ENCODE data around the gene LRRC3B. TPM values are rescaled to one million over a fixed set of nuclear protein-coding genes. Genes with fewer than 3 reads are reported as not detected.

Gene LRRC3B
- total and polyA plus RNA-seq, 8 donors = 0.20 to 2.9 (median 1.2) TPM; not detected in 3

GRCh38 chr3:26631390-26631738 is 8.8 kb downstream of the LRRC3B start:
- H3K36me3 ChIP-seq = no peaks in the 10 kb centered on the region
- intact Hi-C loops (cut with DNase I; ENCODE audit: low total_unique reads) = no loop called here
- H3K9me3 ChIP-seq = no peaks in the 10 kb centered on the region
- no peaks in the 10 kb centered on the region for H3K4me1 ChIP-seq
- no peak overlapping the region for H3K27ac ChIP-seq
- TF ChIP-seq POLR2AphosphoS5 (IDR thresholded peaks at IDR 0.05) (no peak), EP300 (IDR thresholded peaks at IDR 0.05) (no peak), POLR2A (IDR thresholded peaks at IDR 0.05) (no peak), CTCF (IDR thresholded peaks at IDR 0.05) (no peak)
- H3K4me3 ChIP-seq = no peak overlapping the region
- H3K27me3 ChIP-seq = no peaks in the 10 kb centered on the region
- no peak for DNase-seq
- WGBS, 5 donors = 31 to 55% (median 43%) methylated on average over 1 of the region's 1 CpG

- TF ChIP-seq POLR2A (IDR thresholded peaks at IDR 0.05) = no peak
- Histone ChIP-seq H3K4me1 (no peaks in the 10 kb centered on the region), H3K27me3 (no peaks in the 10 kb centered on the region), H3K4me3 (no peak overlapping the region), H3K27ac (no peak overlapping the region), H3K36me3 (no peaks in the 10 kb centered on the region), H3K9me3 (no peaks in the 10 kb centered on the region)
- WGBS, 5 donors = 50 to 77% (median 62%) methylated on average over 5 of the region's 5 CpGs
- intact Hi-C loops (cut with DNase I; ENCODE audit: low total_unique reads) = no loop called here
- DNase-seq = no peak
Measured at GRCh38 chr3:26634601-26635000, 12.0 kb downstream of the LRRC3B start.

- no peaks in the 10 kb centered on the region for H3K9me3 ChIP-seq
- H3K27me3 ChIP-seq = no peaks in the 10 kb centered on the region
- intact Hi-C loops (cut with DNase I; ENCODE audit: low total_unique reads) = no loop called here
- WGBS, 5 donors = 84 to 97% (median 92%) methylated on average over 1 of the region's 1 CpG
- no peak for TF ChIP-seq POLR2AphosphoS5 (IDR thresholded peaks at IDR 0.05)
- TF ChIP-seq CTCF (IDR thresholded peaks at IDR 0.05) = no peak
- TF ChIP-seq POLR2A (IDR thresholded peaks at IDR 0.05) = no peak
- no peak for TF ChIP-seq EP300 (IDR thresholded peaks at IDR 0.05)
- H3K27ac ChIP-seq = no peak overlapping the region
- H3K4me3 ChIP-seq = no peak overlapping the region
- no peaks in the 10 kb centered on the region for H3K4me1 ChIP-seq
- DNase-seq = no peak
- H3K36me3 ChIP-seq = no peaks in the 10 kb centered on the region
Measured at GRCh38 chr3:26636096-26636727, 13.6 kb downstream of the LRRC3B start.

GRCh38 chr3:26637698-26638097 is 15.1 kb downstream of the LRRC3B start:
- Histone ChIP-seq H3K4me3 (no peak overlapping the region), H3K4me1 (no peaks in the 10 kb centered on the region), H3K27me3 (no peaks in the 10 kb centered on the region), H3K36me3 (no peaks in the 10 kb centered on the region), H3K27ac (no peak overlapping the region), H3K9me3 (no peaks in the 10 kb centered on the region)
- TF ChIP-seq CTCF (IDR thresholded peaks at IDR 0.05) = no peak
- no peak for TF ChIP-seq EP300 (IDR thresholded peaks at IDR 0.05)
- no peak for TF ChIP-seq POLR2AphosphoS5 (IDR thresholded peaks at IDR 0.05)
- no peak for TF ChIP-seq POLR2A (IDR thresholded peaks at IDR 0.05)
- intact Hi-C loops (cut with DNase I; ENCODE audit: low total_unique reads) = no loop called here
- DNase-seq = no peak

- no peaks in the 10 kb centered on the region for H3K9me3 ChIP-seq
- H3K4me3 ChIP-seq = no peak overlapping the region
- no peaks in the 10 kb centered on the region for H3K4me1 ChIP-seq
- 87 to 94% (median 91%) methylated on average over 2 of the region's 2 CpGs for WGBS, 5 donors
- TF ChIP-seq POLR2AphosphoS5 (IDR thresholded peaks at IDR 0.05) (no peak), EP300 (IDR thresholded peaks at IDR 0.05) (no peak), POLR2A (IDR thresholded peaks at IDR 0.05) (no peak), CTCF (IDR thresholded peaks at IDR 0.05) (no peak)
- H3K27me3 ChIP-seq = no peaks in the 10 kb centered on the region
- H3K27ac ChIP-seq = no peak overlapping the region
- no peaks in the 10 kb centered on the region for H3K36me3 ChIP-seq
- no peak for DNase-seq
- intact Hi-C loops (cut with DNase I; ENCODE audit: low total_unique reads) = no loop called here
Measured at GRCh38 chr3:26638113-26638512, 15.5 kb downstream of the LRRC3B start.

Data from stomach (tissue), 9 donors.